Testis (tissue), 2 donors: ENCODE measurements around the gene RCC2.

ENCODE experiments used
- POLR2A ChIP-seq: fragments of 450-650 bp; IDR thresholded peaks from one replicate; pipeline ENCODE4 v1.6.1; 2017; ENCODE audit warnings: antibody characterized with exemption, mild to moderate bottlenecking, moderate library complexity
- TF ChIP-seq, protein P1 (sequence below), 3 experiments: fragments of 450-650 bp in 2 of 3; fragments of 200-600 bp in 1 of 3; sonication (generic) in 1 of 3; IDR thresholded peaks; one replicate each; pipeline ENCODE4 v1.5.1; 2016 to 2019; ENCODE audit warnings: antibody characterized with exemption in 3 of 3, mild to moderate bottlenecking in 2 of 3, moderate library complexity in 1 of 3

- TF ChIP-seq, protein P1, sequence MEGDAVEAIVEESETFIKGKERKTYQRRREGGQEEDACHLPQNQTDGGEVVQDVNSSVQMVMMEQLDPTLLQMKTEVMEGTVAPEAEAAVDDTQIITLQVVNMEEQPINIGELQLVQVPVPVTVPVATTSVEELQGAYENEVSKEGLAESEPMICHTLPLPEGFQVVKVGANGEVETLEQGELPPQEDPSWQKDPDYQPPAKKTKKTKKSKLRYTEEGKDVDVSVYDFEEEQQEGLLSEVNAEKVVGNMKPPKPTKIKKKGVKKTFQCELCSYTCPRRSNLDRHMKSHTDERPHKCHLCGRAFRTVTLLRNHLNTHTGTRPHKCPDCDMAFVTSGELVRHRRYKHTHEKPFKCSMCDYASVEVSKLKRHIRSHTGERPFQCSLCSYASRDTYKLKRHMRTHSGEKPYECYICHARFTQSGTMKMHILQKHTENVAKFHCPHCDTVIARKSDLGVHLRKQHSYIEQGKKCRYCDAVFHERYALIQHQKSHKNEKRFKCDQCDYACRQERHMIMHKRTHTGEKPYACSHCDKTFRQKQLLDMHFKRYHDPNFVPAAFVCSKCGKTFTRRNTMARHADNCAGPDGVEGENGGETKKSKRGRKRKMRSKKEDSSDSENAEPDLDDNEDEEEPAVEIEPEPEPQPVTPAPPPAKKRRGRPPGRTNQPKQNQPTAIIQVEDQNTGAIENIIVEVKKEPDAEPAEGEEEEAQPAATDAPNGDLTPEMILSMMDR (IDR thresholded peaks at IDR 0.05), result no peak
- no peak for TF ChIP-seq POLR2A
Observed at GRCh38 chr1:17471393-17471792, 31.9 kb upstream of the RCC2 start.
